HepG2 (cell line): ENCODE results near the gene MFF. TPM values are rescaled to one million over a fixed set of nuclear protein-coding genes. Genes with fewer than 3 reads are reported as not detected.

Source experiments
- AGO1 ChIP-seq: fragments of 200-400 bp; formaldehyde crosslinking; IDR thresholded peaks from 2 replicates; pipeline ENCODE4 v1.6.1; 2017; ENCODE audit warnings: mild to moderate bottlenecking, low read depth, low read length, moderate library complexity; ENCODE audit not compliant: poor library complexity, severe bottlenecking
- ASH2L ChIP-seq: fragments of 300-600, 200-600 bp; sonication (generic); IDR thresholded peaks from 2 replicates; pipeline ENCODE4 v1.7.0; 2017; ENCODE audit warnings: low read depth, mild to moderate bottlenecking, moderate library complexity, mixed read lengths, low read length; ENCODE audit not compliant: insufficient read length
- GMEB2 ChIP-seq: IDR thresholded peaks from 2 replicates; pipeline ENCODE4 v1.6.1; 2016; ENCODE audit warnings: missing biosample characterization, missing genetic modification reagents, low read depth
- HOXA5 ChIP-seq: sonication (generic); formaldehyde crosslinking; IDR thresholded peaks from 2 replicates; pipeline ENCODE4 v1.4.0; 2020; ENCODE audit warnings: missing genetic modification reagents
- JUND ChIP-seq: sonication (generic); formaldehyde crosslinking; IDR thresholded peaks from 2 replicates; pipeline ENCODE4 v1.8.0; 2022; ENCODE audit warnings: mild to moderate bottlenecking, missing genetic modification reagents
- MIER3 ChIP-seq: IDR thresholded peaks from 2 replicates; pipeline ENCODE4 v1.6.1; 2016; ENCODE audit warnings: missing compliant biosample characterization, borderline replicate concordance
- NCOA1 ChIP-seq: sonication (generic); formaldehyde crosslinking; IDR thresholded peaks from 2 replicates; pipeline ENCODE4 v1.9.0; 2021; ENCODE audit warnings: missing genetic modification reagents
- ZBTB3 ChIP-seq: sonication (generic); formaldehyde crosslinking; IDR thresholded peaks from 2 replicates; pipeline ENCODE4 v1.4.0; 2020; ENCODE audit warnings: low read depth, mild to moderate bottlenecking, moderate library complexity, missing genetic modification reagents, borderline replicate concordance
- ZFP36L1 ChIP-seq: sonication (generic); formaldehyde crosslinking; IDR thresholded peaks from 2 replicates; pipeline ENCODE4 v1.8.0; 2022; ENCODE audit warnings: mild to moderate bottlenecking, missing genetic modification reagents, moderate library complexity
- ZNF17 ChIP-seq: sonication (generic); formaldehyde crosslinking; IDR thresholded peaks from 2 replicates; pipeline ENCODE4 v1.5.0; 2020; ENCODE audit warnings: mild to moderate bottlenecking, missing genetic modification reagents
- ZNF280D ChIP-seq: sonication (generic); formaldehyde crosslinking; IDR thresholded peaks from 2 replicates; pipeline ENCODE4 v1.5.1; 2020; ENCODE audit warnings: mild to moderate bottlenecking, missing genetic modification reagents
- ZNF281 ChIP-seq: sonication (generic); formaldehyde crosslinking; IDR thresholded peaks from 2 replicates; pipeline ENCODE4 v1.4.0; 2020; ENCODE audit warnings: missing genetic modification reagents, borderline replicate concordance
- ZNF354B ChIP-seq: sonication (generic); formaldehyde crosslinking; IDR thresholded peaks from 2 replicates; pipeline ENCODE4 v1.8.0; 2022; ENCODE audit warnings: mild to moderate bottlenecking, missing genetic modification reagents
- polyA plus RNA-seq, 8 experiments: library from polyadenylated mRNA; depleted of rRNA in 3 of 8; stranded (reverse) in 7 of 8; unstranded in 1 of 8; fragments of >200 nt; fragmentation: Illumina TruSeq in 4 of 8; extraction: Trizol in 4 of 8; gene quantifications; 2 replicates each; pipeline versions ENCODE4 v1.2.1 to v1.2.3, GENCODE V29; 2011 to 2016; ENCODE audit warnings: low read depth in 4 of 8, missing spikeins in 1 of 8, mixed read lengths in 1 of 8; ENCODE audit not compliant: insufficient read depth in 1 of 8
- total RNA-seq, 5 experiments: library from RNA; depleted of rRNA; stranded (reverse); fragments of >200 nt; fragmentation: Illumina TruSeq; extraction: Trizol; gene quantifications; 2 replicates each; pipeline ENCODE4 v1.2.3, GENCODE V29; 2016; ENCODE audit warnings: low read depth in 1 of 5
- TF ChIP-seq, protein P1 (sequence below): sonication (generic); formaldehyde crosslinking; conservative IDR thresholded peaks from 2 replicates; pipeline ENCODE4 v1.4.0; 2020; ENCODE audit warnings: missing genetic modification reagents
- TF ChIP-seq, protein P2 (sequence below): IDR thresholded peaks from 2 replicates; pipeline ENCODE4 v1.6.1; 2016

The MFF gene
- total and polyA plus RNA-seq, 2 of the 13 experiments (the other 11 are each of a cell fraction or from before 2014, with no cell fraction given): 81.9 to 156 TPM

GRCh38 chr2:227324995-227325838, at the start of gene MFF (continued):
- TF ChIP-seq GMEB2 (CRISPR knock-in tag): peak; percentile 88
- TF ChIP-seq JUND (CRISPR knock-in tag): peak; percentile 70; the same call in 1 of the 2 replicates
- peak; percentile 97 for TF ChIP-seq ASH2L
- peak; percentile 62 for TF ChIP-seq AGO1
- TF ChIP-seq NCOA1 (CRISPR knock-in tag): no peak
- TF ChIP-seq HOXA5 (CRISPR knock-in tag): peak; percentile 95
- peak; percentile 97 for TF ChIP-seq ZFP36L1 (CRISPR knock-in tag)
- TF ChIP-seq, protein P1, sequence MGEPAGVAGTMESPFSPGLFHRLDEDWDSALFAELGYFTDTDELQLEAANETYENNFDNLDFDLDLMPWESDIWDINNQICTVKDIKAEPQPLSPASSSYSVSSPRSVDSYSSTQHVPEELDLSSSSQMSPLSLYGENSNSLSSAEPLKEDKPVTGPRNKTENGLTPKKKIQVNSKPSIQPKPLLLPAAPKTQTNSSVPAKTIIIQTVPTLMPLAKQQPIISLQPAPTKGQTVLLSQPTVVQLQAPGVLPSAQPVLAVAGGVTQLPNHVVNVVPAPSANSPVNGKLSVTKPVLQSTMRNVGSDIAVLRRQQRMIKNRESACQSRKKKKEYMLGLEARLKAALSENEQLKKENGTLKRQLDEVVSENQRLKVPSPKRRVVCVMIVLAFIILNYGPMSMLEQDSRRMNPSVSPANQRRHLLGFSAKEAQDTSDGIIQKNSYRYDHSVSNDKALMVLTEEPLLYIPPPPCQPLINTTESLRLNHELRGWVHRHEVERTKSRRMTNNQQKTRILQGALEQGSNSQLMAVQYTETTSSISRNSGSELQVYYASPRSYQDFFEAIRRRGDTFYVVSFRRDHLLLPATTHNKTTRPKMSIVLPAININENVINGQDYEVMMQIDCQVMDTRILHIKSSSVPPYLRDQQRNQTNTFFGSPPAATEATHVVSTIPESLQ (CRISPR knock-in tag): peak; percentile 77; the same call in 1 of the 2 replicates
- TF ChIP-seq ZBTB3 (CRISPR knock-in tag): peak; percentile 84
- TF ChIP-seq, protein P2, sequence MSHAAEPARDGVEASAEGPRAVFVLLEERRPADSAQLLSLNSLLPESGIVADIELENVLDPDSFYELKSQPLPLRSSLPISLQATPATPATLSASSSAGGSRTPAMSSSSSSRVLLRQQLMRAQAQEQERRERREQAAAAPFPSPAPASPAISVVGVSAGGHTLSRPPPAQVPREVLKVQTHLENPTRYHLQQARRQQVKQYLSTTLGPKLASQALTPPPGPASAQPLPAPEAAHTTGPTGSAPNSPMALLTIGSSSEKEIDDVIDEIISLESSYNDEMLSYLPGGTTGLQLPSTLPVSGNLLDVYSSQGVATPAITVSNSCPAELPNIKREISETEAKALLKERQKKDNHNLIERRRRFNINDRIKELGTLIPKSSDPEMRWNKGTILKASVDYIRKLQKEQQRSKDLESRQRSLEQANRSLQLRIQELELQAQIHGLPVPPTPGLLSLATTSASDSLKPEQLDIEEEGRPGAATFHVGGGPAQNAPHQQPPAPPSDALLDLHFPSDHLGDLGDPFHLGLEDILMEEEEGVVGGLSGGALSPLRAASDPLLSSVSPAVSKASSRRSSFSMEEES (CRISPR knock-in tag): peak; percentile 99
- peak; percentile 88; the same call in 1 of the 2 replicates for TF ChIP-seq ZNF280D
- peak; percentile 96 for TF ChIP-seq MIER3 (CRISPR knock-in tag)
- TF ChIP-seq ZNF354B (CRISPR knock-in tag): no peak
- no peak for TF ChIP-seq ZNF17 (CRISPR knock-in tag)
- peak; percentile 82 for TF ChIP-seq ZNF281 (CRISPR knock-in tag)
